WTC11 (cell line): Measurements from ENCODE around the gene BRAF. TPM values are rescaled to one million over a fixed set of nuclear protein-coding genes. Genes with fewer than 3 reads are reported as not detected.

ENCODE experiments used
- ATAC-seq: fragments of 200-7000 bp; cut with Tn5 transposase; 2 replicates; pipeline ENCODE4 v1.10.0; 2021; ENCODE audit warnings: mild to moderate bottlenecking, moderate library complexity
- CTCF ChIA-PET: fragments of 300-600 bp; sonication (Branson Sonifier 250); formaldehyde crosslinking; loops from one replicate; lab custom pipeline; 2021; ENCODE audit warnings: antibody characterized with exemption; lab: Charles Lee
- POLR2A ChIA-PET: fragments of 350-600 bp; sonication (Branson Sonifier 250); formaldehyde crosslinking; loops from one replicate; lab custom pipeline; 2021; ENCODE audit warnings: antibody characterized with exemption; lab: Charles Lee
- DNase-seq: peaks from one replicate; pipeline ENCODE4 v3.0.0; 2021; ENCODE audit warnings: low spot score
- H3K27ac Mint-ChIP-seq: 2 replicates; pipeline ENCODE4 v1.8.0; 2021; ENCODE audit warnings: mixed read lengths
- H3K27me3 Mint-ChIP-seq: 2 replicates; pipeline ENCODE4 v1.8.0; 2021; ENCODE audit warnings: low read depth, mild to moderate bottlenecking, moderate library complexity, mixed read lengths
- H3K36me3 Mint-ChIP-seq: 2 replicates; pipeline ENCODE4 v1.8.0; 2021; ENCODE audit warnings: mixed read lengths
- H3K4me1 Mint-ChIP-seq: 2 replicates; pipeline ENCODE4 v1.8.0; 2022; ENCODE audit warnings: mixed read lengths
- H3K4me3 Mint-ChIP-seq: 2 replicates; pipeline ENCODE4 v1.8.0; 2021; ENCODE audit warnings: mild to moderate bottlenecking, moderate library complexity, mixed read lengths
- H3K9me3 Mint-ChIP-seq: 2 replicates; pipeline ENCODE4 v1.8.0; 2021; ENCODE audit warnings: mixed read lengths
- ATF6 ChIP-seq: sonication (generic); formaldehyde crosslinking; IDR thresholded peaks from 2 replicates; pipeline ENCODE4 v1.8.1; 2023; ENCODE audit warnings: mild to moderate bottlenecking, missing genetic modification reagents
- E2F5 ChIP-seq: sonication (generic); formaldehyde crosslinking; IDR thresholded peaks from 2 replicates; pipeline ENCODE4 v1.8.1; 2022; ENCODE audit warnings: mild to moderate bottlenecking, moderate library complexity, missing genetic modification reagents
- ELF4 ChIP-seq: sonication (generic); formaldehyde crosslinking; IDR thresholded peaks from 2 replicates; pipeline ENCODE4 v1.8.1; 2022; ENCODE audit warnings: low read depth, mild to moderate bottlenecking, moderate library complexity, missing genetic modification reagents
- EMX1 ChIP-seq: fragments of 250-450 bp; sonication (Bioruptor Pico); IDR thresholded peaks from 2 replicates; pipeline ENCODE4 v1.8.0; 2021; ENCODE audit warnings: mild to moderate bottlenecking
- ETV6 ChIP-seq: sonication (generic); formaldehyde crosslinking; IDR thresholded peaks from 2 replicates; pipeline ENCODE4 v1.8.1; 2022; ENCODE audit warnings: mild to moderate bottlenecking, missing genetic modification reagents
- IRF2 ChIP-seq: sonication (generic); formaldehyde crosslinking; IDR thresholded peaks from 2 replicates; pipeline ENCODE4 v1.8.0; 2022; ENCODE audit warnings: low read depth, missing genetic modification reagents, borderline replicate concordance
- JUN ChIP-seq: sonication (generic); formaldehyde crosslinking; IDR thresholded peaks from 2 replicates; pipeline ENCODE4 v1.8.0; 2023; ENCODE audit warnings: mild to moderate bottlenecking, missing genetic modification reagents
- MAX ChIP-seq: sonication (generic); formaldehyde crosslinking; IDR thresholded peaks from 2 replicates; pipeline ENCODE4 v1.8.0; 2022; ENCODE audit warnings: mild to moderate bottlenecking, missing genetic modification reagents
- PRDM15 ChIP-seq: sonication (generic); formaldehyde crosslinking; IDR thresholded peaks from 2 replicates; pipeline ENCODE4 v1.8.0; 2022; ENCODE audit warnings: missing genetic modification reagents
- RELA ChIP-seq: sonication (generic); formaldehyde crosslinking; IDR thresholded peaks from 2 replicates; pipeline ENCODE4 v1.8.1; 2022; ENCODE audit warnings: missing genetic modification reagents, mild to moderate bottlenecking, borderline replicate concordance
- RORB ChIP-seq: fragments of 250-450 bp; sonication (Bioruptor Pico); IDR thresholded peaks from 2 replicates; pipeline ENCODE4 v1.9.0; 2021; ENCODE audit warnings: mild to moderate bottlenecking
- TP53 ChIP-seq: sonication (generic); formaldehyde crosslinking; IDR thresholded peaks from 2 replicates; pipeline ENCODE4 v1.8.1; 2023; ENCODE audit warnings: mild to moderate bottlenecking, missing genetic modification reagents
- total RNA-seq: library from RNA; stranded (reverse); gene quantifications from 3 replicates; pipeline ENCODE4 v1.2.3, GENCODE V29; 2021

The BRAF gene
- total RNA-seq, 1 experiment from 2014 or later: 29.2 TPM

- Mint-ChIP-seq H3K4me3 (no peak overlapping the region), H3K27me3 (0 out of 2 replicates have a peak, but pooled peaks cover 2% of the 10 kb centered on the region), H3K4me1 (peaks cover 7% of the 10 kb centered on the region), H3K27ac (no peak overlapping the region; the same call in 1 of the 2 replicates), H3K9me3 (no peaks in the 10 kb centered on the region), H3K36me3 (peaks cover 12% of the 10 kb centered on the region)
- POLR2A ChIA-PET: no interaction called here
- ATAC-seq: no peak
- CTCF ChIA-PET: interaction anchor here (0.8 to 3.4 kb wide), 3 partner anchors 13 to 335 kb away, joined by 4 to 21 read pairs (median 4); no protein-coding TSS in a partner anchor
- TF ChIP-seq ATF6 (CRISPR knock-in tag) (no peak), JUN (CRISPR knock-in tag) (no peak), TP53 (no peak), RELA (CRISPR knock-in tag) (no peak)
- DNase-seq: no peak
Measured at GRCh38 chr7:140676306-140676705, 248.4 kb downstream of the BRAF start.

GRCh38 chr7:140675726-140676125 is 249.0 kb downstream of the BRAF start:
- peaks cover 9% of the 10 kb centered on the region for H3K36me3 Mint-ChIP-seq

More at GRCh38 chr7:140675726-140676125, 249.0 kb downstream of the BRAF start:
- DNase-seq: no peak
- Mint-ChIP-seq H3K9me3 (no peaks in the 10 kb centered on the region), H3K27me3 (0 out of 2 replicates have a peak, but pooled peaks cover 2% of the 10 kb centered on the region), H3K27ac (no peak overlapping the region), H3K4me1 (peaks cover 9% of the 10 kb centered on the region), H3K4me3 (no peak overlapping the region)
- POLR2A ChIA-PET: no interaction called here
- TF ChIP-seq EMX1 (CRISPR knock-in tag): no peak
- no peak for TF ChIP-seq MAX (CRISPR knock-in tag)
- TF ChIP-seq PRDM15 (CRISPR knock-in tag): no peak
- TF ChIP-seq IRF2: no peak
- no peak for TF ChIP-seq ETV6 (CRISPR knock-in tag)
- TF ChIP-seq E2F5 (CRISPR knock-in tag): no peak
- TF ChIP-seq RORB (CRISPR knock-in tag): no peak
- TF ChIP-seq RELA (CRISPR knock-in tag): no peak
- TF ChIP-seq ELF4: no peak
- CTCF ChIA-PET: interaction anchor here (0.6 to 3.4 kb wide), 13 partner anchors 11 to 335 kb away, joined by 3 to 21 read pairs (median 4); partner anchors contain the start of gene DENND2A
- no peak for ATAC-seq
